Ovary (tissue), 3 donors: ENCODE results near the gene SOHLH2.

Source experiments
- CTCF ChIP-seq, 3 donors: fragments of 450-650 bp in 2 of 3; fragments of 200-600 bp in 1 of 3; IDR thresholded peaks; one replicate each; pipeline versions ENCODE4 v1.5.1 to v1.8.0; 2016 to 2022; ENCODE audit warnings: antibody characterized with exemption in 3 of 3, mild to moderate bottlenecking in 1 of 3
- EP300 ChIP-seq: sonication (generic); formaldehyde crosslinking; IDR thresholded peaks from one replicate; pipeline ENCODE4 v1.6.1; 2017; ENCODE audit warnings: antibody characterized with exemption
- POLR2A ChIP-seq: fragments of 450-650 bp; IDR thresholded peaks from one replicate; pipeline ENCODE4 v1.6.1; 2017; ENCODE audit warnings: antibody characterized with exemption, mild to moderate bottlenecking, moderate library complexity
- donor health status: DM: no; HTN: no; CAD: no.

- TF ChIP-seq CTCF (IDR thresholded peaks at IDR 0.05) (no peak), POLR2A (no peak), EP300 (no peak)
These were observed 28.4 kb upstream of the SOHLH2 start for GRCh38 chr13:36242761-36243160.
